Stomach (tissue), 9 donors: ENCODE data around the gene KDM5A. TPM values are rescaled to one million over a fixed set of nuclear protein-coding genes. Genes with fewer than 3 reads are reported as not detected.

Source experiments
- DNase-seq, 2 donors: peaks; one replicate each; pipeline versions ENCODE4 v3.0.0 to v3.0.0-alpha.2; 2013 to 2019
- H3K27ac ChIP-seq, 5 donors: fragments of 200-600 bp in 4 of 5; sonication (generic) in 4 of 5; one replicate each; pipeline ENCODE4 v1.5.1; 2013 to 2019; ENCODE audit warnings: mild to moderate bottlenecking in 1 of 5, moderate library complexity in 1 of 5
- H3K27me3 ChIP-seq, 3 donors: fragments of 200-600 bp; sonication (generic); one replicate each; pipeline ENCODE4 v1.5.1; 2017 to 2019; ENCODE audit warnings: mixed run types in 1 of 3
- H3K36me3 ChIP-seq, 4 donors: fragments of 200-600 bp; sonication (generic); 1 replicate in 3 of 4; 2 replicates in 1 of 4; pipeline ENCODE4 v1.5.1; 2016 to 2019
- H3K4me1 ChIP-seq, 4 donors: fragments of 200-600 bp; sonication (generic); one replicate each; pipeline ENCODE4 v1.5.1; 2016 to 2019
- H3K4me3 ChIP-seq, 4 donors: fragments of 200-600 bp; sonication (generic) in 3 of 4; one replicate each; pipeline ENCODE4 v1.5.1; 2016 to 2019; ENCODE audit warnings: mild to moderate bottlenecking in 1 of 4
- H3K9me3 ChIP-seq, 4 donors: fragments of 200-600 bp; sonication (generic); one replicate each; pipeline ENCODE4 v1.5.1; 2016 to 2019
- EP300 ChIP-seq: sonication (generic); formaldehyde crosslinking; IDR thresholded peaks from one replicate; pipeline ENCODE4 v1.6.1; 2017; ENCODE audit warnings: antibody characterized with exemption
- POLR2A ChIP-seq, 4 donors: fragments of 450-650 bp; IDR thresholded peaks; one replicate each; pipeline ENCODE4 v1.6.1; 2016; ENCODE audit warnings: antibody characterized with exemption in 4 of 4, control low read depth in 2 of 4, mild to moderate bottlenecking in 1 of 4, moderate library complexity in 1 of 4
- POLR2AphosphoS5 ChIP-seq, 3 donors: sonication (generic); formaldehyde crosslinking; IDR thresholded peaks; one replicate each; pipeline ENCODE4 v1.6.1; 2016; ENCODE audit warnings: antibody characterized with exemption in 3 of 3
- WGBS, 5 donors: extraction: QIAGEN DNeasy Blood & Tissue Kit in 3 of 5; methylation state at CpG; one replicate each; pipeline versions ENCODE4 v1.1.5 to v1.1.7; 2013 to 2018; 5-methylcytosine and 5-hydroxymethylcytosine counted together
- intact Hi-C: fragments of 100-400 bp; cut with DNase I; formaldehyde crosslinking; loops from one replicate; pipeline ENCODE4 v1.15.1; 2023; ENCODE audit warnings: low total_unique reads
- polyA plus RNA-seq, 3 donors: library from polyadenylated mRNA; stranded (reverse); fragments of 200-250 nt; gene quantifications; one replicate each; pipeline ENCODE4 v1.2.3, GENCODE V29; 2013
- total RNA-seq, 5 donors: library from RNA; depleted of rRNA; stranded (reverse); fragments of >200 nt; gene quantifications; one replicate each; pipeline versions ENCODE4 v1.1.0 to v1.2.3, GENCODE V29; 2014 to 2016
- TF ChIP-seq, protein P1 (sequence below), 7 experiments: fragments of 450-650 bp in 4 of 7; fragments of 200-600 bp in 3 of 7; sonication (generic) in 3 of 7; IDR thresholded peaks; one replicate each; pipeline ENCODE4 v1.5.1; 2016 to 2019; ENCODE audit warnings: antibody characterized with exemption in 7 of 7, control low read depth in 2 of 7, mild to moderate bottlenecking in 1 of 7
- donor health status: healthy with polysubstance abuse.
- donor health status: Bipolar disorder and iron deficiency.
- donor health status: healthy.

Gene KDM5A
- total and polyA plus RNA-seq, 8 donors, result 3.2 to 178 (median 67.5) TPM

DNA sequence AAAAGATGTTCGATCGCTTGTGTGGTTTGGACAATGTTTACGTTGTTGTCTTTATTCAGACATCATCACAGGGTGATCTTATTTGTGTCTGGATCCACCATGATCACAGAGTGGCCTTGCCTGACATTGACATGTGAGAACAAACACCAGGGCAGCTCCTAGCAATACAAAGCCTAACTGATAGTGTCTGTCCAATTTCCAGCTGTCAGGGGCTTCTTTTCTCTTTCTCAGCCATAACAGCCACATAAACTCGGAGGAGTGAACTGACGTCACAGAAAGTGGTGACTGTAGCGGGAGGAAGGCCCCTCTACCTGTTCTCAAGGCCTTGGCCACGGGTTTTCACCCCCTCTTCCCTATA is 120.7 kb downstream of the KDM5A start:
- peaks cover 0 to 9% (median 4%) of the 10 kb centered on the region in 3 donors for H3K27me3 ChIP-seq
- intact Hi-C loops, result no loop called here
- DNase-seq, result no peak
- no peaks in the 10 kb centered on the region for H3K36me3 ChIP-seq
- H3K9me3 ChIP-seq, result no peaks in the 10 kb centered on the region
- TF ChIP-seq, protein P1, sequence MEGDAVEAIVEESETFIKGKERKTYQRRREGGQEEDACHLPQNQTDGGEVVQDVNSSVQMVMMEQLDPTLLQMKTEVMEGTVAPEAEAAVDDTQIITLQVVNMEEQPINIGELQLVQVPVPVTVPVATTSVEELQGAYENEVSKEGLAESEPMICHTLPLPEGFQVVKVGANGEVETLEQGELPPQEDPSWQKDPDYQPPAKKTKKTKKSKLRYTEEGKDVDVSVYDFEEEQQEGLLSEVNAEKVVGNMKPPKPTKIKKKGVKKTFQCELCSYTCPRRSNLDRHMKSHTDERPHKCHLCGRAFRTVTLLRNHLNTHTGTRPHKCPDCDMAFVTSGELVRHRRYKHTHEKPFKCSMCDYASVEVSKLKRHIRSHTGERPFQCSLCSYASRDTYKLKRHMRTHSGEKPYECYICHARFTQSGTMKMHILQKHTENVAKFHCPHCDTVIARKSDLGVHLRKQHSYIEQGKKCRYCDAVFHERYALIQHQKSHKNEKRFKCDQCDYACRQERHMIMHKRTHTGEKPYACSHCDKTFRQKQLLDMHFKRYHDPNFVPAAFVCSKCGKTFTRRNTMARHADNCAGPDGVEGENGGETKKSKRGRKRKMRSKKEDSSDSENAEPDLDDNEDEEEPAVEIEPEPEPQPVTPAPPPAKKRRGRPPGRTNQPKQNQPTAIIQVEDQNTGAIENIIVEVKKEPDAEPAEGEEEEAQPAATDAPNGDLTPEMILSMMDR (IDR thresholded peaks at IDR 0.05), result no peak
- no peak for TF ChIP-seq EP300
- no peak for TF ChIP-seq POLR2A (IDR thresholded peaks at IDR 0.05)
- TF ChIP-seq POLR2AphosphoS5 (IDR thresholded peaks at IDR 0.05), result no peak
- peaks cover 0 to 17% (median 0%) of the 10 kb centered on the region in 4 donors for H3K4me1 ChIP-seq
- H3K27ac ChIP-seq, result no peak overlapping the region
- 28 to 49% (median 39%) methylated on average over 7 of the region's 7 CpGs for WGBS, 5 donors
- H3K4me3 ChIP-seq, result no peak overlapping the region

DNA sequence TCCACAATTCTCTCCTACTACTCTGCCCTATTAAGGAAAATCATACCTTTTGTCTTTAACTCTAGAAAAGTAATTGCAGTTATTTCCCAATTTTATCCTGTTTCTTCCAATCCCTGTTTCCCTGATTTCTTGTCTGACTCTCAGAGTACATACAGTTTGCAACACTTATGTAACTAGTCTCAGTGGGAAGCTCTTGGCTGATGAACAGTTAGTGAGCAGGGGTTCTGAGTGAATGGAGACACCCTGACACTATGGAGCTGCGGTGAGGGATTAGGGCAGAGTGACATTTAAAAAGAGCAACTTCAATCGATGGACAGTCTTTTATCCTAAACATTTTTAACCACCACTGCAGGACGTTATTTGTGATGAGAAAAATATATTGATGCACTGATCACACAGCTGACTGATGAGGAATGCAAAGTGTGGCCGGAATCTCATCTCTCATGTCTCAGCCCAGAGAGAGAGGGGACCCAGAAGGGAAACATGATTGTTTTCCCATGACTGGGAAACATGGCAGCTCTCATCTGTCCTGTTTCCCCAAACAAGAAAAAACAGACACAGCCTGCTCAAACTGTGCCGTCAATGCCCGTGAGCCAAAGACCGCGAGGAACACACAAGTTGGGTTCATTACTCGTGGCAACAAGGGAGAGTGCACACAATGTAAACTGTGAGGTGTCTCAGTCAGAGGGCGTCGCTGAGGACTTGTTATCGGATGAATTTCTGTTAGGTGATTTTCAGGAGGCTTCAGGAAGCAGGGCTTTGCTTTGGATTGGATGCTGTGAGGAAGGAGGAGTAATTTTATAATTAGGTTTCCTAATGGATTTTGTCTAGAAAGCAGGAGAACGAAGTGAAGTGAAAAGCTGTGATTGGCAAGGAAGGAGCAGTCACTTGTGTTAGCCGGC is 121.3 kb downstream of the KDM5A start:
- intact Hi-C loops, result no loop called here
- H3K4me1 ChIP-seq, result peaks cover 0 to 17% (median 0%) of the 10 kb centered on the region in 4 donors
- WGBS, 5 donors, result 27 to 42% (median 41%) methylated on average over 14 of the region's 14 CpGs
- H3K36me3 ChIP-seq, result no peaks in the 10 kb centered on the region
- H3K9me3 ChIP-seq, result no peaks in the 10 kb centered on the region
- H3K27me3 ChIP-seq, result peaks cover 0 to 14% (median 8%) of the 10 kb centered on the region in 3 donors
- TF ChIP-seq, protein P1 (IDR thresholded peaks at IDR 0.05), result no peak
- TF ChIP-seq EP300 (no peak), POLR2A (IDR thresholded peaks at IDR 0.05) (no peak), POLR2AphosphoS5 (IDR thresholded peaks at IDR 0.05) (no peak)
- H3K4me3 ChIP-seq, result no peak overlapping the region
- no peak overlapping the region for H3K27ac ChIP-seq
- peak in 1 of 2 donors; percentile 33 for DNase-seq

DNA sequence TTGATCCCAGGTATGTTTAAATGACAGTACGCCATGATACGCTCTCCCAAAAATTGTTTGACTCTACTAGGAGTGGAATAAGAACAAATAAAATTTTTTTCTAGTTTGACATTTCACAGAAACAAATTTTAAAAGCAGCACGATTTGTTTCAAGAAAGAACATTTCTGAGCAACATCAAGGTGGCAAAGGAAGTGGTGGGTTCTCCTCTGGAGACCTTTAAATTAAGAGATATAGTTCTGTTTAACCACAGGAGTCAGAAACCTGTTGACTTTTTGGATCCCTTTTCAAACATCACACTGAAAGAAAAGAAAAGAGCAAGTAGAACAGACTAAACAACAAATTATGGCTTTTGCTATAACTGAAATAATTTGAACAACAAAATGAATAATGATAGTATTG is 124.0 kb downstream of the KDM5A start:
- DNase-seq, result no peak
- H3K9me3 ChIP-seq, result no peaks in the 10 kb centered on the region
- H3K4me1 ChIP-seq, result peaks cover 0 to 7% (median 0%) of the 10 kb centered on the region in 4 donors
- TF ChIP-seq POLR2AphosphoS5 (IDR thresholded peaks at IDR 0.05) (no peak), POLR2A (IDR thresholded peaks at IDR 0.05) (no peak), EP300 (no peak)
- TF ChIP-seq, protein P1 (IDR thresholded peaks at IDR 0.05), result no peak
- H3K27ac ChIP-seq, result no peak overlapping the region
- no peak overlapping the region for H3K4me3 ChIP-seq
- H3K36me3 ChIP-seq, result no peaks in the 10 kb centered on the region
- peaks cover 0 to 34% (median 15%) of the 10 kb centered on the region in 3 donors for H3K27me3 ChIP-seq
- intact Hi-C loops, result no loop called here
- WGBS, 5 donors, result 30 to 50% (median 33%) methylated on average over 3 of the region's 3 CpGs

DNA sequence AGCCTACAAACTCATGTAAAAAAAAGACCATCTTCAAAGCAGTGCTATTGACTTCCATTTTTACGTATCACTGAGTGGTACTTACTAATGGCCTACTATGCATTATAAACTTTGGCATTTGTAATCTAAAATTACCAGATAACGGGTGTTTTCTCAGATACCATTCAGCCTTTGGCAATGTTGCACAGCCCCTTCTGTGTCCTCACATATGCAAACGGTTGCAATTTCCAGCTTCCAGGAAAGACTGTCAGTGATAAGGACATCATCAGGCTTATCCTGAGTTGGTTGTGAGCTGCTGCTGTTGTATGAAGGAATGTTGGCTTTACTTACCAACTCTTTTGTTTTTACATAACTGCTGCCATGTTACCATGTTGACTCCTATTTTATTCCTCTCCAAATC is 124.9 kb downstream of the KDM5A start:
- Histone ChIP-seq H3K36me3 (no peaks in the 10 kb centered on the region), H3K4me3 (no peak overlapping the region), H3K9me3 (no peaks in the 10 kb centered on the region), H3K27me3 (peaks cover 0 to 42% (median 23%) of the 10 kb centered on the region in 3 donors), H3K27ac (no peak overlapping the region), H3K4me1 (peaks cover 0 to 6% (median 0%) of the 10 kb centered on the region in 4 donors)
- intact Hi-C loops, result no loop called here
- TF ChIP-seq, protein P1 (IDR thresholded peaks at IDR 0.05), result no peak
- no peak for TF ChIP-seq POLR2AphosphoS5 (IDR thresholded peaks at IDR 0.05)
- TF ChIP-seq EP300, result no peak
- TF ChIP-seq POLR2A (IDR thresholded peaks at IDR 0.05), result no peak
- DNase-seq, result no peak
- WGBS, 5 donors, result 55 to 69% (median 63%) methylated on average over 3 of the region's 3 CpGs
